CD14-positive monocyte (primary cell): ENCODE measurements around the gene SLIT3. TPM values are rescaled to one million over a fixed set of nuclear protein-coding genes. Genes with fewer than 3 reads are reported as not detected.

Source experiments
- DNase-seq, 3 donors: peaks; one replicate each; pipeline ENCODE4 v3.0.0-alpha.2; 2011 to 2022
- H2AFZ ChIP-seq: 2 replicates; pipeline ENCODE4 v1.6.0; 2012; ENCODE audit warnings: mild to moderate bottlenecking, low read depth, low read length, inconsistent platforms; ENCODE audit not compliant: insufficient read depth, poor library complexity, severe bottlenecking
- H3K27ac ChIP-seq, 2 donors: 1 replicate in 1 of 2; 2 replicates in 1 of 2; pipeline ENCODE4 v1.5.1; 2012 to 2013; ENCODE audit warnings: low read length in 2 of 2, control low read depth in 1 of 2, inconsistent platforms in 1 of 2, low read depth in 1 of 2, mild to moderate bottlenecking in 1 of 2
- H3K27me3 ChIP-seq, 2 donors: one replicate each; pipeline versions ENCODE4 v1.6.0 to v1.6.1; 2011 to 2013; ENCODE audit warnings: low read length in 2 of 2; ENCODE audit not compliant: control insufficient read depth in 2 of 2, insufficient read depth in 2 of 2
- H3K36me3 ChIP-seq, 2 donors: replicated peaks in 1 of 2; 1 replicate in 1 of 2; 2 replicates in 1 of 2; pipeline versions ENCODE4 v1.5.1 to v1.6.1; 2012 to 2013; ENCODE audit warnings: low read length in 2 of 2, control low read depth in 1 of 2, inconsistent platforms in 1 of 2, mild to moderate bottlenecking in 1 of 2; ENCODE audit not compliant: insufficient read depth in 2 of 2, control insufficient read depth in 1 of 2
- H3K4me1 ChIP-seq, 2 donors: 1 replicate in 1 of 2; 2 replicates in 1 of 2; pipeline versions ENCODE4 v1.5.1 to v1.6.1; 2012 to 2013; ENCODE audit warnings: low read length in 2 of 2, control low read depth in 1 of 2, inconsistent platforms in 1 of 2, mild to moderate bottlenecking in 1 of 2, moderate library complexity in 1 of 2; ENCODE audit not compliant: insufficient read depth in 2 of 2, control insufficient read depth in 1 of 2
- H3K4me2 ChIP-seq: replicated peaks from 2 replicates; pipeline ENCODE3; 2012; ENCODE audit warnings: low read length, moderate library complexity, mild to moderate bottlenecking; ENCODE audit not compliant: poor library complexity, severe bottlenecking; ENCODE audit errors: extremely low read depth
- H3K4me3 ChIP-seq, 3 experiments: fragments of 200-600 bp in 1 of 3; sonication (generic) in 1 of 3; replicated peaks in 1 of 3; 1 replicate in 2 of 3; 2 replicates in 1 of 3; pipeline ENCODE4 v1.5.1; 2011 to 2013; ENCODE audit warnings: low read length in 3 of 3, mild to moderate bottlenecking in 3 of 3, control low read depth in 2 of 3, low read depth in 2 of 3, inconsistent platforms in 1 of 3, moderate library complexity in 1 of 3
- H3K79me2 ChIP-seq: 2 replicates; pipeline ENCODE4 v1.6.0; 2012; ENCODE audit warnings: mild to moderate bottlenecking, control low read depth, inconsistent platforms, low read length, moderate library complexity; ENCODE audit not compliant: insufficient read depth
- H3K9ac ChIP-seq: 2 replicates; pipeline ENCODE4 v1.6.0; 2017; ENCODE audit warnings: low read length, mild to moderate bottlenecking; ENCODE audit not compliant: insufficient read depth, poor library complexity, severe bottlenecking
- H3K9me3 ChIP-seq, 2 donors: replicated peaks in 1 of 2; 1 replicate in 1 of 2; 2 replicates in 1 of 2; pipeline versions ENCODE4 v1.5.1 to v1.6.1; 2012 to 2013; ENCODE audit warnings: low read length in 2 of 2, control low read depth in 1 of 2; ENCODE audit not compliant: control insufficient read depth in 1 of 2, insufficient read depth in 1 of 2
- H4K20me1 ChIP-seq: 2 replicates; pipeline ENCODE4 v1.6.0; 2012; ENCODE audit warnings: mild to moderate bottlenecking, low read length, control low read depth, moderate library complexity; ENCODE audit not compliant: insufficient read depth
- H3K27ac Mint-ChIP-seq, 7 donors: one replicate each; pipeline ENCODE4 v1.8.0; 2020; ENCODE audit warnings: mild to moderate bottlenecking in 7 of 7, mixed read lengths in 7 of 7, moderate library complexity in 6 of 7, inconsistent platforms in 2 of 7
- H3K27me3 Mint-ChIP-seq, 3 donors: one replicate each; pipeline ENCODE4 v1.8.0; 2021 to 2022; ENCODE audit warnings: low read depth in 3 of 3, mild to moderate bottlenecking in 3 of 3, mixed read lengths in 3 of 3, moderate library complexity in 3 of 3, inconsistent platforms in 1 of 3
- H3K36me3 Mint-ChIP-seq, 2 donors: one replicate each; pipeline ENCODE4 v1.8.0; 2020; ENCODE audit warnings: mixed read lengths in 2 of 2, inconsistent platforms in 1 of 2, mild to moderate bottlenecking in 1 of 2
- H3K4me1 Mint-ChIP-seq: one replicate; pipeline ENCODE4 v1.8.0; 2020; ENCODE audit warnings: mild to moderate bottlenecking, mixed read lengths
- H3K4me3 Mint-ChIP-seq, 2 donors: one replicate each; pipeline ENCODE4 v1.8.0; 2020; ENCODE audit warnings: mild to moderate bottlenecking in 2 of 2, mixed read lengths in 2 of 2, moderate library complexity in 1 of 2
- H3K9me3 Mint-ChIP-seq, 7 donors: one replicate each; pipeline ENCODE4 v1.8.0; 2020 to 2022; ENCODE audit warnings: mixed read lengths in 7 of 7, mild to moderate bottlenecking in 6 of 7, moderate library complexity in 6 of 7, inconsistent platforms in 2 of 7
- CTCF ChIP-seq: fragments of 200-600 bp; IDR thresholded peaks from one replicate; pipeline ENCODE4 v1.8.0; 2022; ENCODE audit warnings: antibody characterized with exemption, mild to moderate bottlenecking
- whole genome bisulfite sequencing: methylation state at CpG from one replicate; pipeline ENCODE4 v1.1.5; 2013; ENCODE audit warnings: missing lambda C conversion rate; ENCODE audit not compliant: insufficient coverage; 5-methylcytosine and 5-hydroxymethylcytosine counted together
- intact Hi-C, 2 donors: fragments of 100-400 bp; cut with micrococcal nuclease; formaldehyde crosslinking; loops; one replicate each; pipeline versions ENCODE4 v1.15.0 to v1.15.1; 2023
- polyA minus RNA-seq: library from RNA; depleted of rRNA, polyadenylated mRNA; stranded (reverse); fragments of >200 nt; gene quantifications from 2 replicates; pipeline ENCODE4 v1.2.3, GENCODE V29; 2012
- polyA plus RNA-seq, 3 donors: library from polyadenylated mRNA; depleted of rRNA in 1 of 3; unstranded in 2 of 3; stranded (reverse) in 1 of 3; fragments of 300-500 nt in 2 of 3; fragments of >200 nt in 1 of 3; fragmentation: Illumina TruSeq in 2 of 3; gene quantifications; 1 replicate in 2 of 3; 2 replicates in 1 of 3; pipeline ENCODE4 v1.2.3, GENCODE V29; 2012 to 2021
- total RNA-seq, 12 experiments: library from RNA in 1 of 12; stranded (reverse) in 1 of 12; fragments of 120-200 nt in 1 of 12; gene quantifications; one replicate each; pipeline ENCODE4 v1.2.4 and lab custom pipeline; 2013 to 2026; ENCODE audit warnings: mixed read lengths in 6 of 12, inconsistent platforms in 1 of 12

SLIT3 gene
- total RNA-seq (2013) = 0.08 TPM
- not detected for polyA plus RNA-seq
- polyA minus RNA-seq = 0.08 TPM in 1 of 2 replicates, not detected in the other
- total RNA-seq (lab: John Stamatoyannopoulos, UW) = 0 to 3.9 (median 0.75) reads per million in 11 experiments

- no peak within 1 kb of the TSS for H2AFZ ChIP-seq
- H3K4me2 ChIP-seq = no peak within 1 kb of the TSS
- WGBS = 2% methylated on average over 86 of the region's 101 CpGs
- no peaks in the 10 kb centered on the region for H3K79me2 ChIP-seq
- intact Hi-C loops = loop anchor here in 1 of 2 donors (5.0 kb wide), 1 partner anchor 623 kb away; no protein-coding TSS in a partner anchor
- no peak within 1 kb of the TSS for H3K4me3 ChIP-seq
- H3K27me3 ChIP-seq = peaks cover 13 to 29% of the 10 kb centered on the region in 2 donors
- H3K27me3 Mint-ChIP-seq = peaks cover 40 to 48% (median 45%) of the 10 kb centered on the region in 3 donors
- no peak for DNase-seq
- no peaks in the 10 kb centered on the region for H3K4me1 ChIP-seq
- no peaks in the 10 kb centered on the region for H4K20me1 ChIP-seq
- no peak within 1 kb of the TSS for H3K27ac ChIP-seq
- peak within 1 kb of the TSS in 1 of 2 donors; percentile 82 for H3K4me3 Mint-ChIP-seq
- no peak within 1 kb of the TSS for H3K9ac ChIP-seq
- H3K27ac Mint-ChIP-seq = no peak within 1 kb of the TSS
- H3K9me3 ChIP-seq = peaks cover 0 to 10% of the 10 kb centered on the region in 2 donors
- no peaks in the 10 kb centered on the region for H3K36me3 Mint-ChIP-seq
- peaks cover 2% of the 10 kb centered on the region for H3K4me1 Mint-ChIP-seq
- H3K9me3 Mint-ChIP-seq = peaks cover 0 to 5% (median 0%) of the 10 kb centered on the region in 7 donors
- TF ChIP-seq CTCF = no peak
- no peaks in the 10 kb centered on the region for H3K36me3 ChIP-seq
Measured at GRCh38 chr5:169300468-169301385, at the start of gene SLIT3. TSS of gene SLIT3 (minus strand) at chr5:169301139. CDS start at chr5:169300709, 430 bp downstream.

GRCh38 chr5:169350016-169350415 is 49.1 kb upstream of the SLIT3 start:
- Histone ChIP-seq H3K9ac (no peak overlapping the region), H3K27me3 (no peaks in the 10 kb centered on the region), H3K9me3 (no peaks in the 10 kb centered on the region), H3K4me2 (no peak overlapping the region), H2AFZ (no peak overlapping the region), H4K20me1 (no peaks in the 10 kb centered on the region), H3K4me1 (peaks cover 3 to 7% of the 10 kb centered on the region in 2 donors), H3K4me3 (no peak overlapping the region), H3K36me3 (no peaks in the 10 kb centered on the region), H3K79me2 (no peaks in the 10 kb centered on the region), H3K27ac (no peak overlapping the region)
- no peak for DNase-seq
- no peaks in the 10 kb centered on the region for H3K36me3 Mint-ChIP-seq
- intact Hi-C loops = no loop called here
- no peak overlapping the region for H3K27ac Mint-ChIP-seq
- H3K4me3 Mint-ChIP-seq = no peak overlapping the region
- no CpG with 5 or more reads among the region's 1 CpG for WGBS
- H3K9me3 Mint-ChIP-seq = peaks cover 0 to 5% (median 0%) of the 10 kb centered on the region in 7 donors
- peaks cover 7% of the 10 kb centered on the region for H3K4me1 Mint-ChIP-seq
- TF ChIP-seq CTCF = no peak
- H3K27me3 Mint-ChIP-seq = peaks cover 0 to 4% (median 3%) of the 10 kb centered on the region in 3 donors
